T-helper 2 cell (primary cell): ENCODE results near the gene CYFIP2.
"Not testable (repeated sequence)": the region's sequence is repeated elsewhere in the genome, so short reads cannot be mapped to it uniquely, and the experiment has no call there.

Experiments
- DNase-seq, 5 experiments: peaks; one replicate each; pipeline versions ENCODE4 v3.0.0 to v3.0.0-alpha.2; 2012 to 2022

The CYFIP2 gene

GRCh38 chr5:157390551-157391297, 124.8 kb downstream of the CYFIP2 start:
- DNase-seq, result peak in 4 of 5 experiments; percentile 13 to 58 (median 39)

GRCh38 chr5:157398305-157398704, 132.4 kb downstream of the CYFIP2 start:
- DNase-seq, result no peak

GRCh38 chr5:157400741-157401495, 135.0 kb downstream of the CYFIP2 start:
- DNase-seq, result peak in 1 of 5 experiments; percentile 19

GRCh38 chr5:157415838-157416237, 149.9 kb downstream of the CYFIP2 start:
- DNase-seq, result no peak

GRCh38 chr5:157419521-157419920, 153.6 kb downstream of the CYFIP2 start:
- not testable (repeated sequence) for DNase-seq

GRCh38 chr5:157429920-157430319, 164.0 kb downstream of the CYFIP2 start:
- DNase-seq, result not testable (repeated sequence)

- peak in 2 of 5 experiments; percentile 29 to 78 for DNase-seq
These were observed 165.7 kb downstream of the CYFIP2 start for GRCh38 chr5:157431544-157432200.

- no peak for DNase-seq
These were observed 168.2 kb downstream of the CYFIP2 start for GRCh38 chr5:157434096-157434495.

GRCh38 chr5:157443041-157443549, 177.2 kb downstream of the CYFIP2 start:
- no peak for DNase-seq

GRCh38 chr5:157444224-157444623, 178.3 kb downstream of the CYFIP2 start:
- no peak for DNase-seq
